ENCODE measurements around the gene NXN.

Gene NXN

GRCh38 chr17:1011138-1011537, 31.6 kb upstream of the NXN start:
- DNase-seq (no peak), ATAC-seq (replicated peaks) (no peak)
- no peak overlapping the region for H3K4me3 Mint-ChIP-seq
- no peaks in the 10 kb centered on the region for H3K9me3 Mint-ChIP-seq
- H3K4me1 Mint-ChIP-seq: no peaks in the 10 kb centered on the region
- H3K36me3 Mint-ChIP-seq: peaks cover 16 to 19% of the 10 kb centered on the region in 2 donors
- H3K27ac Mint-ChIP-seq: no peak overlapping the region
- no peaks in the 10 kb centered on the region for H3K27me3 Mint-ChIP-seq

DNA sequence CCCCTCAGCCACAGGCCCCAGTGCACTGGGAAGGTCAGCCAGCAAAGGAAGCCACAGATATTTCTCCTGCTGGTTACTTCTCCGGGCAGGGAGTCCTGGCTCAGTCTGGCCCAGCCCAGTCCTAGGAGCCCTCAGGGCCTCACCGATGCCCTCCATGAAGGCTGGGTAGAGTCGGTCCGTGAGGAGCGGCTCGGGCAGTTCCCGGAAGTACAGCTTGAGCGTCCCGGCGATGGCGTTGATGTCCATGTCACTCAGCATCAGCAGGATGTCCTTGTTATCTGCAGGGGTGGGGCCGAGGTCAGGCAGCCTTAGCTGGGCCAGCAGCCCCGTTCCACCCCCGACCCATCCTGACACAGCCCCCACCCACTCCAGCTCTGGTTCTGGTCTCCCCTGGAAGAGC, 31.0 kb upstream of the NXN start:
- H3K4me1 Mint-ChIP-seq: peaks cover 2 to 5% of the 10 kb centered on the region in 2 donors
- H3K27me3 Mint-ChIP-seq: no peaks in the 10 kb centered on the region
- no peak overlapping the region for H3K27ac Mint-ChIP-seq
- ATAC-seq (replicated peaks): no peak
- DNase-seq: no peak
- no peaks in the 10 kb centered on the region for H3K9me3 Mint-ChIP-seq
- H3K36me3 Mint-ChIP-seq: peaks cover 16 to 19% of the 10 kb centered on the region in 2 donors
- no peak overlapping the region for H3K4me3 Mint-ChIP-seq

DNA sequence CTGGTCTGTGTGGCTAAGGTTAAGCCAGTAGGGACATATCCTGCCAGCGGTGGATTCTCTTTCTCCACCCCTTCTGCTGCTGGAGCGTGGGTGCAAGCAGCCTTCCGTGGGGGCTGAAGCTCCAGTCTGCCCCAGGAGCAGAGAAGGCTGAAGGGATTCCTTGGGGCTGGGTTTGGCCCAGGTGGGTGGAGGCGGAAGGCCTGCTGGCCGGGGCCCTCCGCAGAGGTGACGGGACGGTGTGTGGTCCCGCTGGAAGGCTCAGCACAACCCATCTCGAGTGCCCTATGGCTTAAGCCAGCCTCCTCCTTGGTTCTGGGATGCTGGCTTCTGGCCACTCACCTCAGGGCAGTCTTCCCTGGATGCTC, 30.5 kb upstream of the NXN start:
- peaks cover 8 to 10% of the 10 kb centered on the region in 2 donors for H3K4me1 Mint-ChIP-seq
- DNase-seq: no peak
- no peak overlapping the region for H3K27ac Mint-ChIP-seq
- no peak overlapping the region for H3K4me3 Mint-ChIP-seq
- ATAC-seq (replicated peaks): no peak
- no peaks in the 10 kb centered on the region for H3K9me3 Mint-ChIP-seq
- H3K27me3 Mint-ChIP-seq: no peaks in the 10 kb centered on the region
- peaks cover 19 to 25% of the 10 kb centered on the region in 2 donors for H3K36me3 Mint-ChIP-seq

DNA sequence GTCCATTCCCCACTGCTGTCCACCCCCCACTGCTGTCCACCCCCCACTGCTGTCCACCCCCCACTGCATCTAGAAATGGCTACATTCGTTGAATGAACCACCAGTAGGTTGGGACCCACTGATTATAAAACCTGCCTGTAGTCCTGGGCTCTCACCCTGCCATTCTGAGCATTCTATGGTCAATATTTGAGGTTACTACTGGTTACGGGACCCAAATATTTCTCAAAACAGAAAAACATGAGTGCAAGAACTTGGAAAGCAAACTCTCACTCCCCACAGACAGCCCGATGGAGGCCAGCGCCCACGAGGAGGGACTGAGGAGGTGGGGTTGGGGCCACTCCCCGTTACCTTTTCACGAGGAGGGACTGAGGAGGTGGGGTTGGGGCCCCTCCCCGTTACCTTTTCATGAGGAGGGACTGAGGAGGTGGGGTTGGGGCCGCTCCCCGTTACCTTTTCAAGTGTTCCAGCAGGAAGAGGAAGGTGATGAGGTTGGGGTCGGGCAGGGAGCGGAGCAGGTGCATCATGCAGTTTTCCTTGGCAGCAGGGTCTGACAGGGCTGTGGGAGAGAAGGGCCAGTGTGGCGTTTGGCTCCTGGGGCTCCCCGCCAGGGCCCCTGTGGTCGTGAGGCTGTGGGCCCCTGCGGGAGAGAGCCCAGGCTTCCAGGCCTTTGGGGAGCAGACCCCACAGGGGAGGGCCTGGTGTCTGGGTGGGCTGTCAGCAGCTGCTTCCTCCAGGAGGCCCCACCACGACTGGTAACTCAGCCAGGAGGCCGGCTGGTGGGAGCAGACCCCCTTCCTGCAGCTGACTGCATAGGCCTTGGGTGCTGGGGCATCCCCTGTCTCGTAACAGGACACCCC, 29.9 kb upstream of the NXN start:
- Mint-ChIP-seq H3K4me3 (no peak overlapping the region), H3K36me3 (peaks cover 22 to 28% of the 10 kb centered on the region in 2 donors), H3K4me1 (peaks cover 10 to 13% of the 10 kb centered on the region in 2 donors), H3K27me3 (no peaks in the 10 kb centered on the region), H3K27ac (no peak overlapping the region), H3K9me3 (no peaks in the 10 kb centered on the region)
- ATAC-seq (replicated peaks) (no peak), DNase-seq (no peak)

DNA sequence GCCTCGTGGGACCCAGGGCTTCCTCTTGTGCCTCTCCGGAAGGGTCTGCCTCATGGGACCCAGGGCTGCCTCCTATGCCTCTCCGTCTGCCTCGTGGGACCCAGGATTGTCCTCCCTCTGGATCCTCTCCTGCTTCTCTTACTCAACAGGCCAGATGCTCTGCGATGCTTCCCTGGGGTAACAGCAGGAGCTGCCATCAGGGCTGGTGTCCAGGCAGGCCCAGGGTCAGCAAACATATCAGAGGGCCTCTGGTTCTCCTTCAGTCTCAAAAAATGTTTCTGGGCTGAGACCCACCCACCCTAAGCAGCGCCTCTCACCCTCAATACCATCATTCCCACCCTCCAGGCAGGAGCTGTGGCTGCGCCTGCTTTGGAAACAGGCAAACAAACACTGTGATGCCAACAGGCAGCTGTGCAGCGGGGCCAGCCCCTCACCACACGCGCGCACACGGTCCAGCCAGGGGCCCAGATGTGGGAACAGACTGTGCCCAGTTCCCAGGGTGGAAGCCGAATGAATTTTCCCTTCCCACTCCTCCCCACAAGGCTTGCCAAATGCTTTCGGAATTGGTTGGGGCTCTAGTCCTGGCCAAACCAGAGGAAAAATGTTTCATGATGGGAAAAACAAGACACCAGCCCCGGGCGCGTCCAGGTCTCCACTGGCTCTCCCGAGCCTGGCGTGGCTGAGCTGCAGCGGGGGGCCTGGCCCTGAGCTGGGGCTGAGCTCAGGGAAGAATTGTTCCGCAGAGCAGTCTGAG, 28.6 kb upstream of the NXN start:
- H3K27ac Mint-ChIP-seq: peak overlapping the region; percentile 31
- ATAC-seq (replicated peaks): no peak
- no peak overlapping the region for H3K4me3 Mint-ChIP-seq
- peaks cover 10 to 13% of the 10 kb centered on the region in 2 donors for H3K4me1 Mint-ChIP-seq
- DNase-seq: no peak
- no peaks in the 10 kb centered on the region for H3K27me3 Mint-ChIP-seq
- H3K9me3 Mint-ChIP-seq: no peaks in the 10 kb centered on the region
- H3K36me3 Mint-ChIP-seq: peaks cover 22 to 28% of the 10 kb centered on the region in 2 donors

DNA sequence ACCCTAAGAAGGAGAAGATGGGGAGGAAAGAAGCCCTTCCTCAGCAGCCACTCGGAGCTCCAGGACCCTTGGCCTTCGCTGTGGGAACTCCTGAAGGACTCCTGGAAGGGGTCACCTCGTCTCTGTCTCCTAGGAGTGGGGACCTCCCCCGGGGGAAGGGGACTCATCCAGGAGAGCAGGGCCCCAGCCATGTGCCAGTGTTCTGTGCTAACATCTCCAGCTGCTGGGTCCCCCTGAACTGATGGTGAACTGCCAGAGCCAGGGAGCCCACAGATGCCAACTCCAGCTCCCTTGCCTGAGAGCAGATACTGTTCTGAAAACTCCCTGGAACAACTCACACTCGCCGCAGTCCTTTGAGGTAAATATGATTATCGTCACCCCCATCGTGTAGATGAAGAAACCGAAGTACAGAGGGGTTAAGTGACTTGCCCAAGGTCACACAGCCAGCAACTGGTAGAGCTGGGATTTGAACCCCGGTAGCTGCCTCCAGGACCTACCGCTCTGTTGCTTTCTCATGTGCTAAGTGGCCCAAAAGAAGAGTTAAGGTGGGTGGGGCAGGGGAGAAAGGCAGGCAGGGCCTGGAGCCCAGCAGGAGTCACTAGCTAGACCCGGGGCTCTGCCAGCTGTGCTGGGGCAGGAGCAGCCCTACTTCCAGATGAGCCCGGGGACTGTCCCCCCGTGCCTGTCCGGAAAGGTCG, 27.9 kb upstream of the NXN start:
- no peaks in the 10 kb centered on the region for H3K9me3 Mint-ChIP-seq
- H3K27me3 Mint-ChIP-seq: no peaks in the 10 kb centered on the region
- DNase-seq (no peak), ATAC-seq (replicated peaks) (no peak)
- H3K27ac Mint-ChIP-seq: no peak overlapping the region
- H3K4me3 Mint-ChIP-seq: no peak overlapping the region
- peaks cover 10 to 13% of the 10 kb centered on the region in 2 donors for H3K4me1 Mint-ChIP-seq
- peaks cover 28 to 32% of the 10 kb centered on the region in 2 donors for H3K36me3 Mint-ChIP-seq

DNA sequence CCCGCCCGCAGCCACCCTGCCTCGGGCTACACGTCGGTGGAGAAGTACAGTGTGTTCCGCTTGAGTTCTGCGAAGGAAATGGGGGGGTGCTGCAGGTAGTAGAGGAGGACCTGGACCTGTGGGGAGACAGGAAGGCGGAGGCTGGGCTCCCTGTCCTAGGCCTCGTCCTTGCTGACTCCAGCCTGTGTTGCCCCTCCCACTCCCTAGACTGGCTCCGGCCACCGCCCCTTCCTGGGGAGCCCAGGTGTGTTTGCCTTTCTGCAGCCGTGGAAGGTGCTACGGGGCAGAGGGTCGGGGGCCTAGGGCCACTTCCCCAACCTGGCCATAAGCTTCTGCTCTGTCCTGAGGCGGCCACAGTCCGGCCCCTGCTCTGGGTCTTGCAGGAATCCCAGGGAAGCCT, 26.5 kb upstream of the NXN start:
- Mint-ChIP-seq H3K27me3 (no peaks in the 10 kb centered on the region), H3K4me3 (no peak overlapping the region), H3K4me1 (peaks cover 11 to 13% of the 10 kb centered on the region in 2 donors), H3K27ac (peak overlapping the region; percentile 14), H3K36me3 (peaks cover 24 to 29% of the 10 kb centered on the region in 2 donors), H3K9me3 (no peaks in the 10 kb centered on the region)
- DNase-seq: no peak
- no peak for ATAC-seq (replicated peaks)

DNA sequence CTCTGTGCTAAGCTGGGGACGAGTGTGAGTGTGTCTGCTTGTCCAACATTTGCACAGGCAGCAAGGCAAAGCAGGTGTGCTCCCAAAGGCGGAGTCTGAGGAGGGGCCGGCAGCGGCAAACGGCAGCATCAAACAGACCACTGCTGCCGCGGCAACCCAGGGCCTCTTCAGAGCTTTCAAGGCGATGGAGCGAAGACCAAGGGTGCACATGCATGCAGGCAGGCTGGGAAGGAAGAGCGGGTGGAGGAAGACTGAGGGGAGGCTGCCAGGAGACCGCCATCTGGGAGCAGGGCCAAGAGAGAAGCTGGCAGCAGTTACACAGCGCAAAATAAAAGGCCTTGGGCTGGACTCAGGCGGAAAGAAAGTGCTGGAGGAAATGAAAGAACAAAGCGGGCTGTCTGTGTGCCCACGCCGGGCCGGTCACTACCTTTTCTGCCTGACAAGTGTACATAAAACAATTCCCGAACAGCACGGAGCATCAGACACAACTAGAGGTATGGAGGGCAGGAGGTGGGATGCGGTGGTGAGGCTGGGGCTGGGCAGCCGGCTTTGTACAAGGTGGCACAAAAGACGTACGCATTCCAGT, 25.9 kb upstream of the NXN start:
- H3K36me3 Mint-ChIP-seq: peaks cover 30 to 35% of the 10 kb centered on the region in 2 donors
- ATAC-seq (replicated peaks) (peak; percentile 10 to 12), DNase-seq (no peak)
- H3K4me3 Mint-ChIP-seq: peak overlapping the region in 1 of 2 donors; percentile 55
- peaks cover 11 to 13% of the 10 kb centered on the region in 2 donors for H3K4me1 Mint-ChIP-seq
- H3K9me3 Mint-ChIP-seq: no peaks in the 10 kb centered on the region
- H3K27ac Mint-ChIP-seq: peak overlapping the region; percentile 84
- H3K27me3 Mint-ChIP-seq: no peaks in the 10 kb centered on the region

- no peak for ATAC-seq (replicated peaks)
- peaks cover 31 to 38% of the 10 kb centered on the region in 2 donors for H3K36me3 Mint-ChIP-seq
- no peaks in the 10 kb centered on the region for H3K27me3 Mint-ChIP-seq
- peak overlapping the region in 1 of 2 donors; percentile 55 for H3K4me3 Mint-ChIP-seq
- peaks cover 11 to 13% of the 10 kb centered on the region in 2 donors for H3K4me1 Mint-ChIP-seq
- H3K9me3 Mint-ChIP-seq: no peaks in the 10 kb centered on the region
- DNase-seq: no peak
- peak overlapping the region; percentile 84 for H3K27ac Mint-ChIP-seq
These were observed 25.3 kb upstream of the NXN start for GRCh38 chr17:1004769-1005295.

DNA sequence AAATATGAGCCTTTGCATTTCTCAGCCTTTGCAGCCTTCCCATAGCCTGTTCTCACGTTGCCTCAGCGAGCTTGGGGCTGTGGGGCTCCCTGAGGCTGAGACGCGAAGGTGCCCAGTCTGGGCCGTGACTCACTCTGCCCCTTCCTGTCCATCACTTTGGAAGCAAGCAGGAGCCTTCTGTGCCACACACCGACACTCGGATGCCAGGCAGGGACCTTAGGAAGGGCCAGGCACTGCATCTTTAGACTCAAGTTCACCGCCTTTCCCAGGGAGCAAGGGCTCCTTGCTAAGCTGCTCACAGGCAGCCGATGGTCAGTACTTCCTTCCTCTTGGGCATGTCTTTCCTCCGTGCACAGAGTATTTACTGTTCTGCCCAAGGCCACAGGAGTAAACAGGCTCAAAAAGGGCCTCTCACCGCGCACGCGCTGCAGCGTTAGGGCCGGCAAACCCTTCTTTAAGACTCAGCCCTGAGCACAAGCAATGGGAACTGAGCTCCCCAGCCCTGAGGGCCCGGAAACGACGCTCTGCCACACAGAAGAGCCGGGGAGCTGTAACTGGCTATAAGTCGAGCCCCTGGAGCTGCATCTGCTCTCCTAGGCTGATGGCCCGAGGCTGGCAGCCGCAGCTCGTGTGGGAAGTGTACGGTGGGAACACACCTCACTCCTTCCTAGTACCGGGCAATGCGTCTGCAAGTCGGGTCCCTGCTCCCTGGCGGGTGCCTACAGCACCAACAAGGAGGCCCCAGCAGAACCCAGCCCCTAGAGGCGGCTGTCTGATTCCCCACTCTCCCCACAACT, 24.6 kb upstream of the NXN start:
- DNase-seq: no peak
- H3K9me3 Mint-ChIP-seq: no peaks in the 10 kb centered on the region
- peaks cover 27 to 40% of the 10 kb centered on the region in 2 donors for H3K36me3 Mint-ChIP-seq
- H3K27me3 Mint-ChIP-seq: no peaks in the 10 kb centered on the region
- no peak overlapping the region for H3K4me3 Mint-ChIP-seq
- H3K27ac Mint-ChIP-seq: peak overlapping the region; percentile 14
- ATAC-seq (replicated peaks): no peak
- H3K4me1 Mint-ChIP-seq: peaks cover 14 to 17% of the 10 kb centered on the region in 2 donors

GRCh38 chr17:1003633-1003971, 24.0 kb upstream of the NXN start:
- H3K4me1 Mint-ChIP-seq: peaks cover 14 to 23% of the 10 kb centered on the region in 2 donors
- DNase-seq: no peak
- no peak overlapping the region for H3K4me3 Mint-ChIP-seq
- ATAC-seq (replicated peaks): no peak
- H3K27me3 Mint-ChIP-seq: no peaks in the 10 kb centered on the region
- H3K36me3 Mint-ChIP-seq: peaks cover 27 to 42% of the 10 kb centered on the region in 2 donors
- H3K27ac Mint-ChIP-seq: no peak overlapping the region
- no peaks in the 10 kb centered on the region for H3K9me3 Mint-ChIP-seq

DNA sequence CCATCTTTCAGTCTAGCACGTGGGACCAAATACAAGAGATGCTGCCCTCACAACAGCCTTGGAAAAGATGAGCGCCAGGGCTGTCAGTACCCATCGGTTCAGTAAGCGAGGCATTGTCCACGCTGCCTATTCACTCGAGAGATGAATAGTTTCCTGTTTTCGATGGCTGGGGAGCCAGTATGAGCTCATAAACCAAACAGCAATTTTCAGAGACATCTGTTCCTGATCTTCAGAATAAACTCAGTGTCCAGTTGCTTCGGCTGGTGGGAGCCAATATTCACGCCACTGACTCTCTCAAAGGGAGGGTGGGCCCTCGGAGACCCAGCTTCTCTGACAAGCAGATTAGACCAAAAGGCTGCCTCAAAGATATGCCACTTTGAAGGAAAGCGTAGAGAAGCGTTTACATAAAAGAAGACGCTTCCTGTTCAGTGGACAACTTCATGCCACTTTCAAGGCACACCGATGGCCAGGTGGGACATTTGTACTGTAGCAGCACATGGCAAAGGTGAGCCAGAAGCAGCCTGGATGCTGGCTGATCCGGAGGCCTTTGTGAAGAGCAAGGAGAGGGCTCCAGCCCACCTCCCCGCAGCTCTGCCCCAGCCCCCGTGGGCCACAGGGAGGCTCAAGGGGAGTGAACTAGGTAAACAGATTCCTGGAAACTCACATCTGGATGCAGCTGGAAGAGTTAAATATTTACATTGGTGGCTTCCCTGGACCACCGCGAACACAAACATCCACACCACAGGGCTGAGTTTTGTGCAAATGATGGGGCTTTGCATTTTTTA, 23.4 kb upstream of the NXN start:
- no peaks in the 10 kb centered on the region for H3K27me3 Mint-ChIP-seq
- ATAC-seq (replicated peaks) (no peak), DNase-seq (no peak)
- H3K4me1 Mint-ChIP-seq: peaks cover 19 to 30% of the 10 kb centered on the region in 2 donors
- H3K4me3 Mint-ChIP-seq: no peak overlapping the region
- H3K36me3 Mint-ChIP-seq: peaks cover 25 to 45% of the 10 kb centered on the region in 2 donors
- peak overlapping the region; percentile 79 for H3K27ac Mint-ChIP-seq
- no peaks in the 10 kb centered on the region for H3K9me3 Mint-ChIP-seq

- DNase-seq: no peak
- no peak overlapping the region for H3K27ac Mint-ChIP-seq
- ATAC-seq (replicated peaks): no peak
- H3K4me1 Mint-ChIP-seq: peaks cover 21 to 33% of the 10 kb centered on the region in 2 donors
- no peaks in the 10 kb centered on the region for H3K9me3 Mint-ChIP-seq
- no peak overlapping the region for H3K4me3 Mint-ChIP-seq
- H3K36me3 Mint-ChIP-seq: peaks cover 24 to 45% of the 10 kb centered on the region in 2 donors
- no peaks in the 10 kb centered on the region for H3K27me3 Mint-ChIP-seq
These were observed 22.8 kb upstream of the NXN start for GRCh38 chr17:1002412-1002753.
